ENCODE data around the gene FUT3.
"Not testable (repeated sequence)": the region's sequence is repeated elsewhere in the genome, so short reads cannot be mapped to it uniquely, and the experiment has no call there.

FUT3 gene

DNA sequence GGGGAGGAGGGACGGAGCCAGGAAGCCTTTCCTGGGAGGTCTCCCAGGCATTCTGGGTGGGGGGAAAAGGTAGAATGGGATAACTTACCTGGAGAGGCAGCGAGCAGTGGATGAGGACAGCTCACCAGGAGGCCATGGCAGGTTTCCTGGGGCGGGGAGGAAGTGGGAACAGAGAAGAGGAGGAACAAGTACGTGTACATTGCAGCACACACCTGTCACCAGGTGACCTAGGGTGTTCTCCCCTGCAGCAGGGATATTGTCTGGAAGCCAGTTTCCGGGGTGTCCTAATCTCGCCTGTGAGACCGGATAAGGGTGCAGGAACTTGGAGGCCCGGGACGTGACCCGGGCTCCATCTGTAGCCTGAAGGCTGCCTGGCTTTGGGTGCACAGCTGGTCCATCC lies at the start of gene FUT3:
FUT3 (minus strand) TSS at position 148 of the 400 bp plus-strand sequence.
- no peak for DNase-seq (ENCODE audit: low spot score)

DNA sequence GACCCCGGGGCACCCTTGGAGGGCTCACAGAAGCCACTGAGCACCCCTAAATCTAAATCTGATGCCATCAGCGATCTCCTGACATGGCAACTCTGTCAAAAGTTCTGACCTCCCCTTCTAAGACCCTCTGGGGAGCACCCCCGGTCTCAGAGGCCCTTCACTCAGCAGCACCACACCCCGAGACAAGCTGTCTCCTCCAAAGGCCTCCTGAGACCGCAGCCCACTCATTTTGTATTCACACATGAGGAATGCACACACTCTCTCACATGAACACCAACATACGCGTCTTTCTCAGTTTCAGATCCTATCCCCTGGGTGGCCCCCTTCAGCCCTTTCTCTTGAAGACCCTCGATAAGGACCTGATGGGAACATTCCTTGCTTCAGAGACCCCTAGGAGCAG lies 49.7 kb upstream of the FUT3 start:
- no peak for DNase-seq (ENCODE audit: low spot score)

DNA sequence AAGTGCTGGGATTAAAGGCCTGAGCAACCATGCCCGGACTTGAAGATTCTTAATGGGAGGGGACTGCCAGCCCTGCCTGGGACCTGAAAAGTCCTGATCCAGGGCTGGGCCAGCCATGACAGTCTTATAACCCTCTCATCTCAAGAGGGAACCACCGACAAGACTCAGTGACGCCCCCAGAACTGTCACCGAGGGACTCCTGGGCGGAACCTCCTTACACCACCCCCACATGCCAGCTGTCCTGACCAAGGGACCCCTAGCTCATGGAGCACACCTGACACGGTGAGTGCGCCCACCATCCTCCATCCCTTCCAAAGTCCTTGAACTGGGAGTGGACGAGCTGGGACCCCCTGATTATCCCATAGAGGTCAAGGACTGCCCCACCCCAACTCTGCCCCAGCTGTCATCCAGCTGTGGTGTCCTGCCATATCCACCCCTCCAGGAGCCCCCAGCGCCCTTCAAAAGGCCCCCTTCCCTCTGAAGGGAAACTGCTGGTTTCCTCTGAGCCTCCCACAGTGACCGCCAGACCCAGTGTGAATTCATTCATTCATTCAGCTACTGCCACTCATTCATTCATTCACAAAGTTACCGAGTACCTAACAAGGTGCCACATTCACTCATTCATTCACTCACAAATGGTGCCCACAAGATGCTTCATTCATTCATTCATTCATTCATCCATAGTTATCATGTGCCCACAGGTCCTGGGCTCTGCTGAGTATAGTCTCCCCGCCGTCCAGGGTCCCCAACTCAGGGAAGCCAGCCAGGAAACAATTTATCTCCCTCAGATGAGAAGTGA lies 48.7 kb upstream of the FUT3 start:
- no peak for DNase-seq (ENCODE audit: low spot score)

- DNase-seq (ENCODE audit: low spot score) = no peak
Measured at GRCh38 chr19:5897189-5897969, 46.1 kb upstream of the FUT3 start.

DNA sequence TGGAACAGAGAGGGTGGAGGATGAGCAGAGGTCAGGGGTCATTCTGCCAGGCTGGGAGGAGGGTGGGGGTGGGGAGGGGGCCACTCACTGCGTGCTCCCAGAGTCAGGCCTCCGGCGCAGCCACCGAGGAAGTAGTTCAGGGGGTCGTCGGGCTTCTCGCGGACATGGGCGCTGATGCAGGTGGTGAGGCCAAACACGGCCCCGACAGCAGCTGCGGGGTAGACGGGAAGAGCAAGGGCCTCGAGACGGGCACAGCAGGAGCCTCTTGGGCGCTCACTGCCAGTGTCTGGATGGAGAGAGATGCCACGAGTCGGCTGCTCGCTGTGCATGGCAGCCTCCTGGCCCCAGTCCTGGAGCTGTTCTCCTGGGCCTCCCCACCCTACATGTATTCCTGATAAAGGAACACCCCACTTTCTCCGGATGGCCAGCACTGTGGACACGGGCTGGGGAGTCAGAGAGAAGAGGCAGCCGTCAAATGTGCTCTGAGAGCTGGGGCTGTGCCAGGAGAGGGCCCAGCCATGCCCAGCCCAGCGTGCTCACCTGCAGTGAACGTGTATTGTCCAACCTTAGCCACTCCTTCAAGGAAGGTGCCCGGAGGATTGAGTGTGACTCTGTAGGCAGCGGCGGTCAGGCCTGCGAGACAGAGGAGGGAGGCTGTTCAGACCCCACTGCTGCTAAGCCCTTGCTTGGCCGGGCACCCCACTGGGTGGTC lies 45.3 kb upstream of the FUT3 start:
- no peak for DNase-seq (ENCODE audit: low spot score)

DNA sequence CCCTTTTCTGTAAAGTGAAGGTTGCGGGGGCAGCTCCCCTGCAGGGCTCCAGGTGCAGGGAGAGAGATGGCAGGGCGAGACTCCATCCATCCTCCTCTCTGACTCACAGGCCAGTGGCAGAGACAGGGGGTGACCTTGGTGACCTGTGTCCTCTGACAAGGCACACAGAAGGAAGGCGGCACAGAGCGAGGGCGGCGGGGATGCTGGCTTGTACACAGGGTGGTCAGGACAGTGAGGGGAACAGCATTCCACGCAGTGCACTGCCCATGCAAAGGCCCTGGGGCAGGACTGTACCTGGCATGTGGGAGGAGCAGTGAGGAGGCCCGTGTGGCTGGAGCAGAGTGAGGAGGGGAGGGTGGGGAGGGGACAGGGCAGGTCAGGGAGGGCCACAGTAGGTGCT lies 44.6 kb upstream of the FUT3 start:
- DNase-seq (ENCODE audit: low spot score) = no peak

DNA sequence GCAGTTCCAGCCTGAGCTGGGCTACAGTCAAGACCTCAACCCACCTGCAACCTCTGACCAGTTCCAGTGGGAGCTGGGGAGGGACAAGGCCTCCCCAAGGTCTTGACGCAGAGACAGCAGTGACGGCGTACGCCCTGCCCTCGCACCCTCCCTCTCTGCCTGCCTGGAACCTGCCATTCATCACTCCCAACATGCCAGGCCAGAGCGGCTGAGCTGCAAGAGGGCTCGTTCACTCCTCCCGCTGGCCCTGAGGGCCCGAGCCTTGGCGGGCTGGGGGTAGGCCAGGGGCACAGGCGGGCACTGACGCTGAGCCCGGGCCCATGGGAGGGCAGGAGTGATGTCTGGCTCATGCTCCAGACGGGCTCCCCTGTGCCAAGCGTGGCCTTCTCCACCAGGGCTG lies 44.2 kb upstream of the FUT3 start:
- DNase-seq (ENCODE audit: low spot score) = no peak

DNA sequence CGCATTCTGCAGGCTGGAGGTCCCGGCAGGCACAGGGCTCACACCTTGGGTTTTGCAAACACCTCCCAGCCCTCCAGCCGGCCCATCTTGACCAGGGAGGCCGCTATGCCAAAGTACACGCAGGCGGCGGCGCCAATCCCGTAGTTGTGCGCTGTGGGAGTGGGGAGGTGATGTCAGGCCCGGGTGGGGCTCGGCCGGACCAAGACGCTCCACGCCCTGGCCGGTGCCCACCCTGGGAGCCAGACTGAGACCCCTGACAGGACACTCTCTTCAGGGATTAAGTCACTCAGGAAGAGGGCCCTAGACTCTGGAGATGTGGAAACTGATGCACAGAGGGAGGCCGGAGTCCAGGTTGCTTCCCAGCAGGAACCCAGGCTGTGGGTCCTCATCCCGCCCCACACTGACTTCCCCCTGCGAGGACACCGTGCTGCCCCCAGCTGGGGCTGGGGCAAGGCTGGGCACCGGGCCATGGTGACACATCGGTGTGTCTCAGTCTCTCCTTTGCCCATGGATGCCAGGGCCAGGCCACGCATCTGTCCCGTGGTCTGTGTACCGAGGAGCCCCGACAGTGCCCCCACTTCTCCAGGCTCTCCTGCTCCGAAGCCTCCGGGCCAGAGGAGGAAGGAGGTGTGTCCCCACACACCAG lies 43.6 kb upstream of the FUT3 start:
- no peak for DNase-seq (ENCODE audit: low spot score)

- no peak for DNase-seq (ENCODE audit: low spot score)
Measured at GRCh38 chr19:5893907-5894703, 42.9 kb upstream of the FUT3 start.

DNA sequence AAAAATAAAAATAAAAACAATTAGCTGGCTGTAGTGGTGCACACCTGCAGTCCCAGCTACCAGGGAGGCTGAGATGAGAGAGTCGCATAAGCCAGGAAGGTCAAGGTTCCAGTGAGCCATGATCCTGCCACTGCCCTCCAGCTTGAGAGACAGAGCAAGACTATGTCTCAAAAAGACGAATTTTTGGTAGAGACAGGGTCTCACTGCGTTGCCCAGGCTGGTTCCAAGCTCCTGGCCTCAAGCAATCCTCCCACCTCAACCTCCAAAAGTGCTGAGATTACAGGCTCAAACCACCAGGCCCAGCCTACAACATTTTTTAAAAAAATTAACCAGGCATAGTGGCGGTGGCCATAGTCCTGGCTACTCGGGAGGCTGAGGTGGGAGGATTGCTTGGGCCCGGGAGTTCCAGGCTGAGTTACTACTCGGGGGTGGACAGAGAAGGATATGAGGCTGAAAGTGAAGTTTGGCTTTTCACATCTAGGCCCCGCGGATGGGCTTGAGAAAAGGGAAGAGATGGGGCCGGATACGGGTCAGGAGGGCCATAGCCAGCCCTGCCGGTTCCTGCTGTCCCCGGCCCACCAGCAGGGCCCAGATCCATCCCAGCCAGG lies 42.2 kb upstream of the FUT3 start:
- no peak for DNase-seq (ENCODE audit: low spot score)

- DNase-seq (ENCODE audit: low spot score) = no peak
Measured at GRCh38 chr19:5892772-5893275, 41.6 kb upstream of the FUT3 start.

GRCh38 chr19:5891938-5892771 lies 40.9 kb upstream of the FUT3 start:
- no peak for DNase-seq (ENCODE audit: low spot score)

DNA sequence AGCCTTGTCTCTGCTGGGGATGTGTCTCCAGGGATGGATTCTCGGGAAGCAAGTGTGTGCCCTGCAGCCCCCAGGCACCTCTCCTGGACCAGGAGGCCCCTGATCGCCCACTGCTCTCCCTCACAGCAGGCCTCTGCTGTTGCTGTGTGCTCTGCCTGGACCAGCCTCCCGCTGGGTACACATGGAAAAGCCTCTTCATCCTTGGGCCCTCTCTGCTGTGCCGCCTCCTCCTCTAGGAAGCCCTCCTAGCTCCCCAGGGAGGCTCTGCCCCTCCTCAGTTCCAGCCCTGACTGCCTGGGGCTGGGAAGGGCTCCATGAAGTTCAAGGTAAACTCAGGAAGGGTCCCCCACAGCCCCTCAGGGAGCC lies 40.3 kb upstream of the FUT3 start:
- DNase-seq (ENCODE audit: low spot score) = no peak

DNA sequence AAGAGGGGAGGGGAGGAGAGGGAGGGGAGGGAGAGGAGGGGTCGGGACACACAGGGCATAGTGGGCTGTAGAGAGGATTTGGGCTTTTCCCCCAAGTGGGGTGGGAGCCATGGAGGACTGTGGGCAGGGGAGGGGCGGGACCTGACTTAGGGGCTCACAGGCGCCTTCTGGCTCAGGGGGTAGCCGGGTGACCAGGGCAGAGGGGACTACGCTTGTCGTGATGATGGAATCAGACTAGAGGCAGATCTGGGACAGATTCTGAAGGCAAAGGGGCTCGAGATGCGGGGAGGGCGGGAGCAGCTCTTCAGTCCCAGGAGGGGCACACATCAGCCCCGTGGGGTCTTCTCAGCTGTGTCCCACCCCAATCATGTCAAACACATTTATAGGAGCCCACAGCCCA lies 38.9 kb upstream of the FUT3 start:
- DNase-seq (ENCODE audit: low spot score) = no peak

GRCh38 chr19:5889288-5889971 lies 38.2 kb upstream of the FUT3 start:
- DNase-seq (ENCODE audit: low spot score) = no peak

GRCh38 chr19:5884065-5884811 lies 33.0 kb upstream of the FUT3 start:
- DNase-seq (ENCODE audit: low spot score) = not testable (repeated sequence)

DNA sequence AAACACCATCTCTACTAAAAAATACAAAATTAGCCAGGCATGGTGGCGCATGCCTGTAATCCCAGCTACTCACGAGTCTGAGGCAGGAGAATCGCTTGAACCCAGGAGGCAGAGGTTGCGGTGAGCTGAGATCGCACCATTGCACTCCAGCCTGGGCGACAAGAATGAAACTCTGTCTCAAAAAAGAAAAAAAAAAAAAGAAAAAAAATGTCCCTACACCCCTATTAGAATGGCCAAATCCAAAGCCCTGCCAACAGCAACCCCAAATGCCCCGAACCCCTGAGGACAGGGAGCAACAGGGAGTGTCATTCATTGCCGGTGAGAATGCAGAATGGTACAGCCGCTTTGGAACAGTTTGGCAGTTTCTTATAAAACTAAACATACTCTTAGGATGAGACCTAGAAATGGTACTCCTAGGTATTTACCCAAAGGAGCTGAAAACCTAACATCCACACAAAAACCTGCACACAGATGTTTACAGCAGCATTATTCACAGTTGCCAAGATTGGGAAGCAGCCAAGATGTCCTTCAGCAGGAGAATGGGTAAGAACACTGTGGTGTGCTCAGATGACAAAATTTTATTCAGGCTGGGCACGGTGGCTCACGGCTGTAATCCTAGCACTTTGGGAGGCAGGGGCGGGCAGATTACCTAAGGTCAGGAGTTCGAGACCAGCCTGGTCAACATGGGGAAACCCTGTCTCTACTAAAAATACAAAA lies 32.1 kb upstream of the FUT3 start:
- not testable (repeated sequence) for DNase-seq (ENCODE audit: low spot score)

DNA sequence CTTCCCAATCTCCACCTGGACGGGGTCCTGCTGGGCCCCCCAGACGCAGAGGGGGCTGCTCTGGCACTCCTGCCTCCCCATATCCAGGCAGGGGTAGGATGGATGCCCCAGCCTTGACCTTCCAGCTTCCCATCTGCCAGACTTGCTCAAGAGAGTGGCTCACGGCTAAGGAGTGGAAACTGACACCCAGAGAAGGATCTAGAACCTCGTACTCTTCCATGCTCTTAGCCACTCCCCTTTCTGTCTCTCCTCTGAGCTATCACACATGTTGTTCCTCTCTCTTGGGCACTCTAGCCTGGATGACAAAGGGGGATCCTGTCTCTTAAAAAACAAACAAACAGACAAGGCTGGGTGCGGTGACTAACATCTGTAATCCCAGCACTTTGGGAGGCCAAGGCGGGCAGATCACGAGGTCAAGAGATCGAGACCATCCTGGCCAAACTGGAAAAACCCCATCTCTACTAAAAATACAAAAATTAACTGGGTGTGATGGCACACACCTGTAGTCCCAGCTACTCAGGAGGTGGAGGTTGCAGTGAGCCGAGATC lies 31.2 kb upstream of the FUT3 start:
- no peak for DNase-seq (ENCODE audit: low spot score)

All from RKO (cell line).